ENCODE data around the gene IL2.

Gene IL2

DNA sequence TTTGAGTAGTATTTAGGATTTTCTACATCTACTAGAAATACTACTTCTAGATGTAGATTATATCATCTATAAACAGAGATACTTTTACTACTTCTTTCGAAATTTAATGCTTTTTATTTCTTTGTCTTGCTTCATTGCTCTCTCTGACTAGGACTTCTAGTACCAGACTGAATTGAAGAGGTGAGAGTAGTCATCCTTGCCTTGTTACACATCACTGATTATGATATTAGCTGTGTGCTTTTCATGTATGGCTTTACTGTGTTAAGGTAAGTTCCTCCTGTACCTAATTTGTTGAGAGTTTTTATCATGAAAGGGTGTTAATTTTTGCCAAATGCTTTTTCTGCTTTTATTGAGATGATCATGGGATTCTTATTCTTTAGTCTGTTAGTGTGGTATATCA is 19.6 kb upstream of the IL2 start:
- Histone ChIP-seq H3K36me3 (ENCODE audit: insufficient read depth, low read length) (no peaks in the 10 kb centered on the region), H4K20me1 (ENCODE audit: insufficient read depth, low read length, poor library complexity, severe bottlenecking) (no peaks in the 10 kb centered on the region), H2AFZ (ENCODE audit: low read length) (no peak overlapping the region), H3F3A (ENCODE audit: low read depth) (no peaks in the 10 kb centered on the region), H3K4me2 (ENCODE audit: low read depth, low read length, poor library complexity, severe bottlenecking) (no peak overlapping the region), H3K27me3 (ENCODE audit: insufficient read depth, low read length, poor library complexity, severe bottlenecking) (no peaks in the 10 kb centered on the region), H3K9me3 (ENCODE audit: insufficient read depth, low read depth, low read length) (no peaks in the 10 kb centered on the region), H3K4me3 (ENCODE audit: low read length, poor library complexity, severe bottlenecking) (no peak overlapping the region), H3K9me2 (replicated peaks; ENCODE audit: low read depth, low read length) (no peaks in the 10 kb centered on the region), H3K9ac (ENCODE audit: low read depth, low read length, poor library complexity, severe bottlenecking) (no peak overlapping the region), H3K79me2 (ENCODE audit: insufficient read depth, low read length) (no peaks in the 10 kb centered on the region), H3K4me1 (ENCODE audit: insufficient read depth, low read length, poor library complexity, severe bottlenecking) (peaks cover 3% of the 10 kb centered on the region)
- TF ChIP-seq EZH2phosphoT487 (IDR thresholded peaks at IDR 0.05; ENCODE audit: borderline replicate concordance), result no peak
- TF ChIP-seq, protein P1, sequence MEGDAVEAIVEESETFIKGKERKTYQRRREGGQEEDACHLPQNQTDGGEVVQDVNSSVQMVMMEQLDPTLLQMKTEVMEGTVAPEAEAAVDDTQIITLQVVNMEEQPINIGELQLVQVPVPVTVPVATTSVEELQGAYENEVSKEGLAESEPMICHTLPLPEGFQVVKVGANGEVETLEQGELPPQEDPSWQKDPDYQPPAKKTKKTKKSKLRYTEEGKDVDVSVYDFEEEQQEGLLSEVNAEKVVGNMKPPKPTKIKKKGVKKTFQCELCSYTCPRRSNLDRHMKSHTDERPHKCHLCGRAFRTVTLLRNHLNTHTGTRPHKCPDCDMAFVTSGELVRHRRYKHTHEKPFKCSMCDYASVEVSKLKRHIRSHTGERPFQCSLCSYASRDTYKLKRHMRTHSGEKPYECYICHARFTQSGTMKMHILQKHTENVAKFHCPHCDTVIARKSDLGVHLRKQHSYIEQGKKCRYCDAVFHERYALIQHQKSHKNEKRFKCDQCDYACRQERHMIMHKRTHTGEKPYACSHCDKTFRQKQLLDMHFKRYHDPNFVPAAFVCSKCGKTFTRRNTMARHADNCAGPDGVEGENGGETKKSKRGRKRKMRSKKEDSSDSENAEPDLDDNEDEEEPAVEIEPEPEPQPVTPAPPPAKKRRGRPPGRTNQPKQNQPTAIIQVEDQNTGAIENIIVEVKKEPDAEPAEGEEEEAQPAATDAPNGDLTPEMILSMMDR (conservative IDR thresholded peaks at IDR 0.05; ENCODE audit: low read length), result no peak

DNA sequence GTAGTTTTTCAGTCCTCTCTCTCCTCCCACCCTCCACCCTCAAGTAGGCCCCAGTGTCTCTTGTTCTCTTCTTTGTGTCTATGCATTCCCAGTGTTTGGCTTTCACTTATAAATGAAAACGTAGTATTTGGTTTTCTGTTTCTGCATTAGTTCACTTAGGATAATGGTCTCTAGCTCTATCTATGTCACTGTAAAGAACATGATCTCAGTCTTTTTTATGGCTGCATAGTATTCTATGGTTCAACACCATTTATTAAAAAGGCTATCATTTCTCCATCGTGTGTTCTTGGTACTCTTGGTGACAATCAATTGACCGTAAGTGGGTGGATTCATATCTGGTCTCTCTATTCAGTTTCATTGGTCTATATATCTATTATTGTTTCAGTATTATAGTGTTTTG is 18.7 kb upstream of the IL2 start:
- H3F3A ChIP-seq (ENCODE audit: low read depth), result no peaks in the 10 kb centered on the region
- H3K4me2 ChIP-seq (ENCODE audit: low read depth, low read length, poor library complexity, severe bottlenecking), result no peak overlapping the region
- peaks cover 1% of the 10 kb centered on the region for H3K4me1 ChIP-seq (ENCODE audit: insufficient read depth, low read length, poor library complexity, severe bottlenecking)
- no peak overlapping the region for H3K9ac ChIP-seq (ENCODE audit: low read depth, low read length, poor library complexity, severe bottlenecking)
- no peak for TF ChIP-seq EZH2phosphoT487 (IDR thresholded peaks at IDR 0.05; ENCODE audit: borderline replicate concordance)
- TF ChIP-seq, protein P1 (conservative IDR thresholded peaks at IDR 0.05; ENCODE audit: low read length), result no peak
- H3K27me3 ChIP-seq (ENCODE audit: insufficient read depth, low read length, poor library complexity, severe bottlenecking), result no peaks in the 10 kb centered on the region
- no peak overlapping the region for H2AFZ ChIP-seq (ENCODE audit: low read length)
- H3K79me2 ChIP-seq (ENCODE audit: insufficient read depth, low read length), result no peaks in the 10 kb centered on the region
- no peaks in the 10 kb centered on the region for H3K9me3 ChIP-seq (ENCODE audit: insufficient read depth, low read depth, low read length)
- no peak overlapping the region for H3K4me3 ChIP-seq (ENCODE audit: low read length, poor library complexity, severe bottlenecking)
- no peaks in the 10 kb centered on the region for H4K20me1 ChIP-seq (ENCODE audit: insufficient read depth, low read length, poor library complexity, severe bottlenecking)
- H3K9me2 ChIP-seq (replicated peaks; ENCODE audit: low read depth, low read length), result no peaks in the 10 kb centered on the region
- no peaks in the 10 kb centered on the region for H3K36me3 ChIP-seq (ENCODE audit: insufficient read depth, low read length)

DNA sequence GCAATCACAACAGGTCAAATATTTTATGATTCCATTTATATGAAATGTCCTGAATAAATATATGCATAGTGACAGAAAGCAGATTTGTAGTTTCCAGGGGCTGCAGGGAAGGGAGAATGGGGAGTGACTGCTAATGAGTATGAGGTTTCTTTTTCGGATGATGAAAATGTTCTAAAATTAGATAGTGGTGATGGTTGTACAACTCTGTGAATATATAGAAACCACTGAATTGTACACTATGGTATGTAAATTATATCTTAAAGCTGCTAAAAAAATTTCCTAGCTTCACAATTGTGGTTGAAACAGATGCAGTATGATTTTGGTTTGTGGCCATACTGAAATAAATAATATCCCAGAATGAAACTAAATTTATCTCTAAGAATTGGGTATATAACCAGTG is 12.9 kb upstream of the IL2 start:
- no peaks in the 10 kb centered on the region for H3K27me3 ChIP-seq (ENCODE audit: insufficient read depth, low read length, poor library complexity, severe bottlenecking)
- no peaks in the 10 kb centered on the region for H3K9me3 ChIP-seq (ENCODE audit: insufficient read depth, low read depth, low read length)
- no peak overlapping the region for H3K4me3 ChIP-seq (ENCODE audit: low read length, poor library complexity, severe bottlenecking)
- no peak overlapping the region for H3K9ac ChIP-seq (ENCODE audit: low read depth, low read length, poor library complexity, severe bottlenecking)
- no peaks in the 10 kb centered on the region for H3K9me2 ChIP-seq (replicated peaks; ENCODE audit: low read depth, low read length)
- no peaks in the 10 kb centered on the region for H4K20me1 ChIP-seq (ENCODE audit: insufficient read depth, low read length, poor library complexity, severe bottlenecking)
- H3K36me3 ChIP-seq (ENCODE audit: insufficient read depth, low read length), result no peaks in the 10 kb centered on the region
- TF ChIP-seq, protein P1 (conservative IDR thresholded peaks at IDR 0.05; ENCODE audit: low read length), result no peak
- TF ChIP-seq EZH2phosphoT487 (IDR thresholded peaks at IDR 0.05; ENCODE audit: borderline replicate concordance), result no peak
- no peaks in the 10 kb centered on the region for H3K4me1 ChIP-seq (ENCODE audit: insufficient read depth, low read length, poor library complexity, severe bottlenecking)
- no peak overlapping the region for H3K4me2 ChIP-seq (ENCODE audit: low read depth, low read length, poor library complexity, severe bottlenecking)
- no peaks in the 10 kb centered on the region for H3K79me2 ChIP-seq (ENCODE audit: insufficient read depth, low read length)
- no peaks in the 10 kb centered on the region for H3F3A ChIP-seq (ENCODE audit: low read depth)
- H2AFZ ChIP-seq (ENCODE audit: low read length), result no peak overlapping the region

Data from Loucy (cell line).